ENCODE results near the gene CACNB2.

Gene CACNB2

DNA sequence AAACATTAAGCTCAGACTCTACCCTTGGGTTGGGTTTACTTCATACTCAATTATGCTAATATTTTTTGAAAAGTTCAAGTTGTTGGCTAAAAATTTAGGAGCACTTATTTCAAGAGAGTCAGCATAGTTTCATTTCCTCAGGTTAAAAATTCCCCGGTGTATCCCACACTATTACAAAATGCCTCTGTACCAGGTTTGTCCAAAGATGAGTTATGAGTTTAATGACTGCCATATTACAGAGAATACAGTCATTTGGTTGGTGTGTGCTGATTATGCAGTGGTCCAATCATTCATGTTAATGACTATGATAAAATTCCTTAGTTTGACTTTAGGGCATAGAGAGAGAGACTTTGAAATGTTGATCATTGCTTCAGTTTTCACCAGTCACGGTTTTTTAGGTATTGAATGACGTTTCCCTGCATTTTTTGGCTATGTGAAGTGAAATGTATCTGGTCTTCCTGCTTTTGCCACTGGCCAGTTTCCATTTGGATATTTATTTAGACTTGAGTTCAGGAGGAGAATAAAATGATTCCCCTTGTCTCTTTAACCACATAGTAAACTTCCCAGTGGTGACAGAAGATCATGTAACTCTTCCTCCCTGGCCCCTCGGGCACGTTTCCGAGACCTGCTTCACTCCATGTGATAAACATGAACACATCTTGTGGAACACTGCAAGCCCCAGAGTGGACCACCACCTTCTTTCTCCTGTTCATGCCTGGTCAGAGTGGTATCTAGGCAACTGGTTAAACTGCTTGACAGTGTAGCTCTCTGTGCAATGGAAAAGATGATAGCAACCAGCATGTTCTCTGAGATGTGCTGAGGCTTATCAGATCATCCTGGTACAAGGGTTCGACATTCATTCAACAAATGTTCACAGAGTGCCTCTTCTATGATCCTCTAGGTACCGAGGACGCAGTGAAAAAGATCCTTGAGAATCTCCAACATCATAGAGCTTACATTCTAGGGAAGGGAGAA, 153.6 kb downstream of the CACNB2 start:
- no peak for DNase-seq (ENCODE audit: low read depth in 2 of 2)

DNA sequence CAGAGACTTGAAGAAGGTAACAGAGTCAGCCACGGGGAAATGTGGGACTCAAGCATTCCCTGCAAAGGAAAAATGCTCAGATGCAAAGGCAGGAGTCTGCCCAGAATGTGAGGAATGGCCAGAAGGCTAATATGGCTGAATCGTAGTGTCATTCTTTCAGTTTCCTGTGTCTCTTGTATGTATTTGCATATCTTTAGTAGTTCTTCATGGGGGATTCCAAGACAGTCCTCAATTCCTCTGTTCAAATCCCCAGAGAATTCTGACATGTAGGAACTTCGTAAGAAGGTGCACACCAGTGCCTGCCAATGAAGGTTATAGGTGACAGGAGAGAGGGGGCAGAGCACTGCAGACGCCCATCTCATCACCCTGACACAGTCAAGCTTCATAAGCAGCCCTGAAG, 154.4 kb downstream of the CACNB2 start:
- no peak for DNase-seq (ENCODE audit: low read depth in 2 of 2)

DNA sequence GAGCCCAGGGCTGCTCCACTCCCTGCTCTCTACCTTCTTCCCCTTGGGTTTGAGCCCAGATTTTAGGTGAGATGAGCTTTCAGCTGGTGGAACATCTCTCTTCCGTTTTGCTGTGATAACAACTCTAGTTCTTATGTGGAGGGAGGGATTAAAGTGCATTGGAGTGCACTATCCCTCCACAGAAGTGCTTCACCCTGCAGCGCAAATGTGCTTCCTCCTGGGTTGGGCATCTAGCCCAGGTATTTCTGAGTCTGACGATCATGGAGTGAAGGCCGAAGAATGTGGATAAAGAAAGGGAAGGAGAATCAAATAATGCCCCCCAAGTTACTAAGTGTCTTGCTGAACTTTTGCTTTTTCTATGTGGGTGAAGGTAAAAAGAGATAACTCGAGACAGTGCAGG, 157.4 kb downstream of the CACNB2 start:
- no peak for DNase-seq (ENCODE audit: low read depth in 2 of 2)

DNA sequence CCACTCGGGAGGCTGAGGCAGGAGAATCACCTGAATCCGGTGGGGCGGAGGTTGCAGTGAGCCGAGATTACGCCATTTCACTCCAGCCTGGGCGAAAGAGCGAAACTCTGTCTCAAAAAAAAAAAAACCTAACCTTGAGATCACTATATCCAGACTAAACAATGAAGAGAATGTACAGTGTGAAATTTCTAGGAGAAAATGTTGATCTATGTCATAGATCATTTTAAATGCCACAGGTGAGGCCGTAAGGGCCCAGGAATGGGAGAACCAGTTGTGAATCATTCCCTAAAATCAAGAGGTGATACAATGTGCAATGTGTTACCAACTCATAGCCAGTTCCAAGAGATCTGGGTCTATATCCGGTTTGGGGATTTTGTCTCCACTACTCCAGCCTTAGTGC, 158.0 kb downstream of the CACNB2 start:
- no peak for DNase-seq (ENCODE audit: low read depth in 2 of 2)

DNA sequence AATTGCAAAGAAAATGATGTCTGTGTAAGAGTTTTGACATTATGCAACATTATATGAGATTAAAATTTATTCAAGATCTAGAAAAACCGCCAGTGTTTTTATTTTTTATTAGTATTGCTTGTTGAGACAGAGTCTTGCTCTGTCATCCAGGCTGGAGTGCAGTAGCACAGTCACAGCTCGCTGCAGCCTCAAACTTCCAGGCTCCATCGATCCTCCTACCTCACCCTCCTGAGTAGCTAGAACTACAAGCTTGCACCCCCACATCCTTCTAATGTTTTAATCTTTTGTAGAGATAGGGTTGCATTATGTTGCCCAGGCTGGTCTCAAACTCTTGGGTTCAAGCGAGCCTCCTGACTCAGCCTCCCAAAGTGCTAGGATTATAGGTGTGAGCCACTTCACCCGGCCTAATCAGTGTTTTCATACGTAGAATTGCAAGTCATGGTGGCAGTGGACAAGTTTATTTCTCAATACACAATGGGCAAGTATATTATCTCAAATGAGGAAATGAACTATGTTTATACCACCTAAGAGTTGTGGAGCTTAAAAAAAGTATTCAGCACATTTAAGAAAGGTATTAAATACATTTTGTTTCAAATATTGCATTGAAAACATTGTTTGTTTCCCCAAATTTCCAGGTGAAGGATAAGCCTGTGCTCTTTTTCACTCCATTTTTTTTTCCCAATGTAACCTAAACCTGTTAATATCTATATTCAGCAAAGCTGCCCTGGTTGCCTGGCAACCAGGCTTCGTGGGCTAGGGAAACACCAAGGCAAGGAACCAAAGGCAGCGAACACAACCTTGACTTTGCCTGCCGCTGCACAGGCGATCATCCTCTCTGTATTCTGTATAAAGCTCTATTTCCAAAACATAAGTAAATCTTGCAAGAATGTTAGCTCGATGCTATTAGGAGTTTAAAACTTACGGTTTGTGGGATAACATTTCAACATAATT, 163.9 kb downstream of the CACNB2 start:
- no peak for DNase-seq (ENCODE audit: low read depth in 2 of 2)

DNA sequence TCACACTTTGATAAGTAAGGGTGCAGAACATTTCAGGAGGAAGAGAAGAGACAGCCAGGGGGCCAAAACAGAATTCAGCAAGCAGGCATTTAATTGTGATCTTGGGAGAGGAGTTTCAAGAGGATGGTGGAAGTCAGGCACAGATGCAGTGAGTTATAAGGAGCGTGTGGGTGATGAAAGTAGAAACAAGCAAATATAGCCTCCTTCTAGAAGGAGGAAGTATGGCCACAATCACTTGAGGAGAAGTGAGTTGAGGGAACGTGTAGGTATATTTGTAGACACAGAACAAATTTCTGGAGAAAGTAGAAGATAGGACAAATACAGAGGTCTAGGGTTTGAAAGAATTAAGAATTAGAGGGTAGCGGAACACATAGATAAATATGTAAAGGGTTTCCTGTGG, 165.8 kb downstream of the CACNB2 start:
- no peak for DNase-seq (ENCODE audit: low read depth in 2 of 2)

DNA sequence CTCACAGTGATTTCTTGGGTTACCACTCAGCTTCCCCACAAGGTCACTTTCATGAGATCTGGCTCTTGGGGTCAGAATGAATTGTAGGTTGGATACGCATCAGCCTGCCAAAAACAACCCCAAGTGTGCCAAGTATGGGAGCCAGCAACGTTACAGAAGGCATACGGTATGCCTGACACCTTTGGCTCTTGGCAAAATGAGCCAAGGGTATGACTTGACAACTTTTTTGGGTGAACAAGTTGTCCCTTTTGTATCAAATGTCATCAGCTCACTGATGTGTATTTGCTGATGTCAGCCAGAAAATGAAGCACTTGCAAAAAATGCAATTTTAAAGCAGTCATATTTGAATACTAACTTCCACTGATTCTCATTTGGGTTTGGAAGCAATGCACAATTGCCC, 168.4 kb downstream of the CACNB2 start:
- no peak for DNase-seq (ENCODE audit: low read depth in 2 of 2)

DNA sequence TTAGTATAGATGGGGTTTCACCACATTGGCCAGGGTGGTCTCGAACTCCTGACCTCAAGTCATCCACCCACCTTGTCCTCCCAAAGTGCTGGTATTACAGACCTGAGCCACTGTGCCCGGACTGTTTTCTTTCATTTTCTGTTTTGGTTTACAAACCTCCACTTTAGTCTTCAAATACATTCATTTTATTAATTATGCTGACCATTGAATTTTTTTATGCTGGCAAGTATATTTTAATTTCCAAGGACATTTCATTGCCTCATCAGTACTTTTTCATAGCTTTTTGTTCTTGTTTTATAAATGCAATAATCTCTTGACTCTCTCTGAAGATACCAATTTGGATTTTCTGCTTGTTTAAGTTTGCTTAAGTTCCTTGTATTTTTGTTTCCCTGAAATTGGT, 170.5 kb downstream of the CACNB2 start:
- DNase-seq (ENCODE audit: low read depth in 2 of 2), result no peak

DNA sequence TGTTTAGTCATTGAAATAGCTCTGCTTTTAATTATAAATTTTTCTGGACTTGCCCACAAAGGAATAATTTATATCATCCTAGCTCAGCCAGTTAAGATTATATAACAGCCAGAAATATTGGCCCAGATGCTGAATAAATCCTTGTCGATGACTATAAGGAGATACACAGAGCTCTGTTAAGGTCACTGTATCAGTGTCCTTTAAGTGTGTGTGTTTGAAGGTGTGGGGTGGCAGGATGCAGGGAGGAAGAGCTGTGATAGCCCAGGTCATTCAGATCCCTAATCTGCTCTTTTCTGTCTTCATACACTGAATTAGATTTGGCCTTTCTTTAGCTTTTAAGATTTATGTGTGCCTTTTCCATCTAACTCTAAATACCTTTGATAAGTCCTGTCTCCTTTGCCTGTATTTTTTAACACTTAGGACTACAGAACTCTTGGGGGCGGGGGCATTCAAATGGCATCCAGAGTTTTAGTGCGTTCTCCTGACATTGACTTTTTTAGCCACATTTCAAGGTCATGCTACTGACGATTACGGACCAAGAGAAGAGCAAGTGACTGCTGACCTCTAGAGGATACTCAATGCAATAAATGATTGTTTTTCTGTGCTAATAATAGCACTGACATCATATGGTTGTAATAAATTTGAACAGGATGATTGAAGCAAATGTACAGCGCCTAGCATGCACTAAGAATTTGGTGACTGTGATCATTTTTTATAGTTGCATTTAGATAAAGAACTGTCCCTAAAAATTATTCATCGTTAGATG, 172.3 kb downstream of the CACNB2 start:
- DNase-seq (ENCODE audit: low read depth in 2 of 2), result no peak

DNA sequence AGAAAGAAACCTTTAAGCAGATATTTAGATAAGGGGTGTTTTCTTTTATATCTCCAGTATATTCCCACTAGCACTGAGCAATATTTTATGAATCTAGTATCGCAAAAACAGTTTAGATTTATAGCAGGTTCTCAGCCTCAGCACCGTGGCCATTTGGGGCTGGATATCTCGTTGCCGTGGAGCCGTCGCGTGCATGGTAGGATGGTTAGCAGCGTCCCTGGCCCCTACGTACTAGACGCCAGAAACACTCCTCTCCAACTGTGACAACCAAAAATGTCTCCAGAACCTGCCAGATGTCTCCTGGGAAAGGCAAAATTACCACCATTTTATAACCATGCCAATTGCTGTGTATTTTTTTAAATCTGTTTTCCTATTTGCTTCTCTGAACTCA, 172.9 kb downstream of the CACNB2 start:
- DNase-seq (ENCODE audit: low read depth in 2 of 2), result no peak

DNA sequence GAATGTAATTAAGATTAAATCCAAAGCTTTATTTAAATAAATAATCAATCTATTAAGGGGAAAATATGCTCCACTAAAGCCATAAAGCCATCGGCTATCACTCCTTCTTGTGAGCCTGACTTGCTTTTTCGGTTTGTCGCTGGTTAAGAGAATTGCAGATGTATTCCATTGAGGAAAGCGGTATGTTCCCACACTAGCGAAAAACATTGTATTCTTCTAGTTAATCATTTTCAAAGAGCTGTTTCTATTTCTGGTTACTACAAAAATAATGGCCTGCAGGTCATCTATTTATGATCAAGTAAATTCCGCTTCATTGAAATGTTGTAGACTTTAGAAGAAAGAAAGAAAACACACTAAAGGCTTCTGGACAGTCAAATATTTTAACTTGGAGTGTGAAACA, 173.4 kb downstream of the CACNB2 start:
- DNase-seq (ENCODE audit: low read depth in 2 of 2), result no peak

DNA sequence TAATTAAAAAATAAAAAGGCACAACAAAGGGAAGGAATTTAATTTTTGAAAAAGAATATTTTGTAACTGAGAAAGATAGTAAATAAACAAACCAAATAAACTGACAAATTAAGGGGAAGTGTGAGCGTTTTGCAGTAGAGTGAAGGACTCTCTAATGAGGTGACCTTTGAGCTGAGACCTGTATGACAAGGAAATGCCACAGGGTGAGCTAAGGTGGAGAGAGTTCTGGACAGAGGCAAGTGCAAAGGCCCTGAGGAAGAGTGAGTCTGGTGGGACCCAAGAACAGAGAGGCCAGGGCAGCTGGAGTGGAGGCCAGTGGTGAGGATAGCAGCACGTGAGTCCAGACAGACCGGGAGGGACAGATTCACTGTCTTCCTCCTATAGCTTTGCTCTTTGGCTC, 179.4 kb downstream of the CACNB2 start:
- DNase-seq (ENCODE audit: low read depth in 2 of 2), result no peak

DNA sequence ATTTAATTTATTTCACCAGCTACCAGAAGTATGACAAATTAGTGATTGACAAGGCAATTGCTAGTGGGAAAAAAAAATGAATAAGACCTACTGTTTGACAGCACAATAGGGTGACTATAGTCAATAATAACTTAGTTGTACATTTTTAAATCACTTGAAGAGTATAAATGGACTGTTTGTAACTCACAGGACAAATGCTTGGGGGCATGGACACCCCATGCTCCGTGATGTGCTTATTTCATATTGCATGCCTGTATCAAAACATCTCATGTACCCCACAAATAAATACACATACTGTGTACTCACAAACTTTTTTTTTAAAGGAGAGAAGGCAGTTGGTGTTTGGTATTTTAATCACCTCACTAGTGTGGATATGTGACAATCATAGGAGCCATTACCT, 181.1 kb downstream of the CACNB2 start:
- no peak for DNase-seq (ENCODE audit: low read depth in 2 of 2)

DNA sequence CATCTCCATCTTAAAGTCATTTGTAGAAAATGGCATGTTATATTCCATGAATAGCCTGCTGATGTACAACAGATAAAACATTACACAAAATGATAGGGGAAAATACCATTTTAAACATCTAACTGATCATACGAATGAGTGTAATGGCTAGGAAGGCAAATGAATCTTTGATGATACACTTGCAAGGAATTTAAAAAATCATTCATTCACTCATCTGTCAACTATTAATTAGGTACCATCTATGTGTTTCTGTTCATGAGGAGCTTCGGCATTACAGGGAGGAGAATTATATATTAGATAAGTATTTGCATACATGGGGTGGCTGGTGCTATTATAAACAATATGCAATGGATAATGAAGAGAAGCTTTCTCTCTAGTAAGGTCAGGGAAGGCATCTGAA, 183.7 kb downstream of the CACNB2 start:
- DNase-seq (ENCODE audit: low read depth in 2 of 2), result no peak

DNA sequence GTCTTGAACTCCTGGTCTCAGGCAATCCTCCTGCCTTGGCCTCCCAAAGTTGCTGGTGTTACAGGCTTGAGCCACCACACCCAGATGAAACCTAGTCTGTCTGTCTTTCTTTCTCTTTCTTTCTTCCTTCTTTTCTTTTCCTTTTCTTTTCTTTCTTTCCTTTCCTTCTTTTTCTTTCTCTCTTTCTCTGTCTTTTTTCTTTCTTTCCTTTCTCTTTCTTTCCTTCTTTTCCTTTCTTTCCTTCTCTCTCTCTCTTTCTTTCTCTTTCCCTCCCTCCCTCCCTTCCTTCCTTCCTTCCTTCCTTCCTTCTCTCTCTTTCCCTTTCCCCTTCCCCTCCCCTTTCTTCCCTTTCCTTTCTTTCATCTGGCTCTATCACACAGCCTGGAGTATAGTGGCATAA, 185.2 kb downstream of the CACNB2 start:
- DNase-seq (ENCODE audit: low read depth in 2 of 2), result no peak

DNA sequence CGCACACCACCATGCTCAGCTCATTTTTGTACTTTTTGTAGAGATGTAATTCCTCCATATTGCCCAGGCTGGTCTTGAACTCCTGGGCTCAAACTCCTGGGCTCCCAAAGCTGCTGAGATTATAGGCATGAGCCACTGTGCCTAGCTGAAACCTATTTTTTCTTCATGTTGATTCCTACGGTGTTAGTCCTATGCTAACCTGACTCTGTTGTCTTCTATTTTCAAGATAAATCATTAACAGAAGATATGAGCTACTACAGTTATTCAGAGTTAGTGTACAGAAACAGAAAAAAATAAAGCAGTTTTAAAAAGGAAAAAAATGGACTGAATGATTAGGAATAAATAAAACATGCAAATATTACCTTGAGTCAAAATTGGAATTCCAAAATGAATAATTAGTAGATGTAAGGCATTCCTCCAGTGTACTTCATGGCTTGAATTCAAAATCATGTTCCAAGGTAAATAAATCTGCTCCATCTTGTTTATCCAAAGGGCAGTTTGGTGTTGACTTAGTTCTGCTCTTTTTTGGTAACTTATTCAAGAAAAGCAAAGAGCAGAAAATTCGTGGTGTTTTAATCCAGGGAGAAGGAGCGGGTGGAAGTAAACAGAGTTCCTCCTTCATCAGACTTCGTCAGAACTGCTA, 185.8 kb downstream of the CACNB2 start:
- DNase-seq (ENCODE audit: low read depth in 2 of 2), result no peak

DNA sequence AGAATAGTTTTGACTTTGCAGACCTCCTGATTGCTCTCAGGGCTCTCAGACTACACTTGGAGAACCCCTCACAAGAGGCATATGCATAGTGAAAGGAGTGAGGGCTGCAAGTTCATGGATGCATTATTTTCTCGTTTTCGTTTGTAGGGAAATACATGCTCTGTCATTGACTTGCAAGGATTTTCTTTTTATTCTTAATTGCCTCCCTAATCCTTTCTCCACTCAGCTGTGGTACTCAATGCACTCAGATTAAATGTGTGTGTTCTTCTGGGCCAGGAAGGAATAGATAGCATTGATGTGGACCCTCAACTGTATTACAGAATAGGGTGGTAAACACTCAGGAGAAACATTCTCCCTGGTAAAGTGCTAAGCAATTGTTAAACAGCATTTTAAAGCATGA, 188.7 kb downstream of the CACNB2 start:
- no peak for DNase-seq (ENCODE audit: low read depth in 2 of 2)

DNA sequence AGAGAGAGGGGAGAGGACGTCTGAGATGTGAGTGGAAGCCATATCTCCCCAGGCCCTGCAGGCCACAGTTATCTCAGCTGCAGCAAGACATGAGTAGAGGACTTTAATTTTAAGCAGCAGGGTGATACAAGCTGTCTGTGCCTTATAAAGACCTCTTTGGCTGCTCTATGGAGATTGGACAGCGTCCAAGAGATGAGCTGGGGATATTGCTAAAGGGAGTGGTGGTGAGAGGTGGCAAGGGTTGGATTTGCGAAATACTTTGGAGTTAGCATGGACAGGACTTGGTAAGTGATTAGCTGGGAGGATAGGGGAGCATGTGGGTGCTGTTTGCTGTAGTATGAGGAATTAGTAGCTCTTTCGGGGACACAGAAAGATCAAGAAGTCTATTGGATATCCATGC, 191.8 kb downstream of the CACNB2 start:
- no peak for DNase-seq (ENCODE audit: low read depth in 2 of 2)

DNA sequence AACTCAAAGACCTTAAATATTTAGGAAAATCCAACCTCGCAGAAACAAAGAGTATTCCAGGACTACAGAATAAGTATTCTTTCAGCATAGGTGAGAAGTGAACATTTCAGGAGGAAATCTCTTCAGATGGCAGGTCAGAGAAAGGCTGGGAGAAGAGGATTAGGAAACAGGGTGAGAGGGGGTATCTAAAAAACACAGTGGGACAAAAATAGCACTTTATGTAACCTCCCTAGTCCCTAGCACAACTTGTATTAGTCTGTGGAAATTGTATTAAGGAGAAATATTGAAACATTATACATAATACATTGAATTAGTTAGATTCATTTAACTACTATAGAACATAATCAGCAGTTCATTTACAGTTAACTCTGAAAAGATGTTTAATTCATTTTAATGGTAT, 192.3 kb downstream of the CACNB2 start:
- no peak for DNase-seq (ENCODE audit: low read depth in 2 of 2)

DNA sequence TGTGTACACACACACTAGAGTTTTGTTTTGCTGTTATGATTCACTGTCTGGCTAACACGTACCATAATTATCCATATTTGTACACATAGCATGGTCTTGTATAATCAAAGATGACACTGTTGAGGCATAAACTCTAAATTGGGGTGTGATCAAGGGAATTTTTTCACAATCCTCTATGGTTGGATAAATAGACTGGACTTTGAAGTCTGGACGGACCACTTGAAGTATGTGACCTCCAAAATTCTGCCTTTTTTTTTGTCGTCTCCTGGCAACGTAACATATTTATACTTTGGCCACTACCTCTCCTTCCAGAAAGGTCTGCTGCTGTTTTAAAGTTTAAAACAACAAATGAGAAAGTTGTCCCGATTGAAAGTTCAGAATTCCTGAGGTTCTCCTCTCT, 193.4 kb downstream of the CACNB2 start:
- no peak for DNase-seq (ENCODE audit: low read depth in 2 of 2)

DNA sequence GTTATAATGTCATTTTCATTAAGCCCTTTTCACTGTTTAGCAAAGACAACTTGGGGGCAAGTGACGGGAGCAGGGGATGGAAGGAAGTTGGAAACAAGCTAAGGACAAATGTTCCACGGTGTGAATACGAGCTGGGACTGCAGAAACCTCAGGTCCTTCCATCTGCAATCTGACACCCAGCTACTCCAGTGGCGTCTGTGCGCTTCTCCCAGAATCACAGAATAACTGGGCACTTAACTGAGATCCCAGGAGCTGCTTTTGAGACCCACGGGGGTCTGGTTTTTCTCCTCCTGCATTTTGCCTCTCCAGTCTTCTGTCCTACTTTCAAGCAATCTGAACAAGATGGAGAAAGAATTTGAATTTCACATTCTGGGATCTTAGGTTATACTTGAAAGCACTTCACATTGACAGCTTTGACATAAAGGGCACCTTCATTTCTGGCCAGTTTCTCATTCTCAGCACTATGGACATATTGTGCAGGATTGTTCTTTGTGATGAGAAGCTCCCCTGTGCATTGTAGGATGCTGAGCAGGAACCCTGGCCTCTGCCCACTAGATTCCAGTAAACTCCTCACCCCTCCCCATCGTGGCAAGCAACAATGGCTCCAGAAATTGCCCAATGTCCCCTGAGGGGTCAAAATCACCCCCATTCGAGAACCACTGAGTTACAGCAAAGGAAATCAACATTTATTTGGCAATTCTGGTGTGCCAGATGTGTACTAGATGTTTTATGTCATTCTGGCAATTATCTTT, 194.1 kb downstream of the CACNB2 start:
- no peak for DNase-seq (ENCODE audit: low read depth in 2 of 2)
